GM15510 (cell line): ENCODE data around the gene NOL6.

ENCODE experiments used
- POLR2A ChIP-seq: IDR thresholded peaks from 3 replicates; pipeline ENCODE4 v1.6.1; 2011; ENCODE audit warnings: borderline replicate concordance; ENCODE audit not compliant: insufficient read length; ENCODE audit errors: extremely low read depth

NOL6 gene, protein sequence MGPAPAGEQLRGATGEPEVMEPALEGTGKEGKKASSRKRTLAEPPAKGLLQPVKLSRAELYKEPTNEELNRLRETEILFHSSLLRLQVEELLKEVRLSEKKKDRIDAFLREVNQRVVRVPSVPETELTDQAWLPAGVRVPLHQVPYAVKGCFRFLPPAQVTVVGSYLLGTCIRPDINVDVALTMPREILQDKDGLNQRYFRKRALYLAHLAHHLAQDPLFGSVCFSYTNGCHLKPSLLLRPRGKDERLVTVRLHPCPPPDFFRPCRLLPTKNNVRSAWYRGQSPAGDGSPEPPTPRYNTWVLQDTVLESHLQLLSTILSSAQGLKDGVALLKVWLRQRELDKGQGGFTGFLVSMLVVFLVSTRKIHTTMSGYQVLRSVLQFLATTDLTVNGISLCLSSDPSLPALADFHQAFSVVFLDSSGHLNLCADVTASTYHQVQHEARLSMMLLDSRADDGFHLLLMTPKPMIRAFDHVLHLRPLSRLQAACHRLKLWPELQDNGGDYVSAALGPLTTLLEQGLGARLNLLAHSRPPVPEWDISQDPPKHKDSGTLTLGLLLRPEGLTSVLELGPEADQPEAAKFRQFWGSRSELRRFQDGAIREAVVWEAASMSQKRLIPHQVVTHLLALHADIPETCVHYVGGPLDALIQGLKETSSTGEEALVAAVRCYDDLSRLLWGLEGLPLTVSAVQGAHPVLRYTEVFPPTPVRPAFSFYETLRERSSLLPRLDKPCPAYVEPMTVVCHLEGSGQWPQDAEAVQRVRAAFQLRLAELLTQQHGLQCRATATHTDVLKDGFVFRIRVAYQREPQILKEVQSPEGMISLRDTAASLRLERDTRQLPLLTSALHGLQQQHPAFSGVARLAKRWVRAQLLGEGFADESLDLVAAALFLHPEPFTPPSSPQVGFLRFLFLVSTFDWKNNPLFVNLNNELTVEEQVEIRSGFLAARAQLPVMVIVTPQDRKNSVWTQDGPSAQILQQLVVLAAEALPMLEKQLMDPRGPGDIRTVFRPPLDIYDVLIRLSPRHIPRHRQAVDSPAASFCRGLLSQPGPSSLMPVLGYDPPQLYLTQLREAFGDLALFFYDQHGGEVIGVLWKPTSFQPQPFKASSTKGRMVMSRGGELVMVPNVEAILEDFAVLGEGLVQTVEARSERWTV

DNA sequence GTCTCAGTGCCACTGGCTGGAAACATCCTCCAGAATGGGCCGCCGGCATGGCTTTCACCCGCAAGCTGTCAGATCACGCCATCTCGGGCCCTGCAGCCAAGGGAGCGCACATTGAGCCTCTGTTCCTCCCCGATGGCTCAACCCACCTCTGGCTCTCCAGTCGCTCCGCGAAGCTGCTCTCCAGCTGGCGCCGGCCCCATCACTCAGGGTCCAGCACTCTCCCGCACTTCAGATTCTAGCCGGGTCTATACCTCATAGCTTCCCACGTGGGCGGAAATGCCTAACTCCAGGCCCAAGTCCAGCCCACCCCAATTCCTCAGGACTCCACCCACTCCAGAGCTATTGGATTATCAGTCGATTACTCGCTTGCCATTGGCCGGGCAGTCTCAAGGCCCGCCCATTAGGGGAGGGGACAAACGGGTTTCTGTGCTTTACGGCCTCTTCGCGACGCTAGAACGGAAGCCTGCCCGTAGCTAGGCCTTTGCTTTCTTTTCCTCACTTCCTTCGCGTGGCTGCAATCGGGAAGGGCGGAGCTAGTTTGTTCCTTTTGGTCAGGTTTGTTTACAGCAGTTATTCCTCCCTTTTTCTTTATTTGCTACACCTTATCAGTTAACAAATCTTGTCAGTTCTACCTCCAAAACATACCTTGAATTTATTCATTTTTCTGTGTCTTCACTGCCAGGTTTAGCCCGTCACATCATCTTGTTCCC is at the start of gene NOL6:
Gene NOL6 (minus strand): TSS at position 282 of the 710 bp plus-strand sequence. CDS start 82 bp downstream, at position 200.
- peak; percentile 71 for TF ChIP-seq POLR2A

DNA sequence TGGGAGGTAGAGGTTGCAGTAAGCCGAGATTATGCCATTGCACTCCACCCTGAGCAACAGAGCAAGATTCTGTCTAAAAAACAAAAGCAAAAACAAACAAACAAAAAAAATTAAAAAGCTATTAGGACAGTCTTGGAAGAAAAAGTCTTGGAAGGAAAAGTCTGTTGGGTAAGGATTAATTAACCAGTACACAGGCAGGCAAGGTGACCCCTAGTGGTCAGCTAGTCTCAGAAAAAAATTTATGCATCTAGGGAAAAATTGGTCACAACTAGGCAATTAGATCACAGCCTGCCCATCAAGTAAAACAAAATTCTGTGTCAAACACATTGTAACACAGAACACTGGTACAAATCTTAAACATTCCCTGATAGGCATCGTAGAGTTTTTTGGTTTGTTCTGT is 43.6 kb upstream of the NOL6 start:
- no peak for TF ChIP-seq POLR2A

DNA sequence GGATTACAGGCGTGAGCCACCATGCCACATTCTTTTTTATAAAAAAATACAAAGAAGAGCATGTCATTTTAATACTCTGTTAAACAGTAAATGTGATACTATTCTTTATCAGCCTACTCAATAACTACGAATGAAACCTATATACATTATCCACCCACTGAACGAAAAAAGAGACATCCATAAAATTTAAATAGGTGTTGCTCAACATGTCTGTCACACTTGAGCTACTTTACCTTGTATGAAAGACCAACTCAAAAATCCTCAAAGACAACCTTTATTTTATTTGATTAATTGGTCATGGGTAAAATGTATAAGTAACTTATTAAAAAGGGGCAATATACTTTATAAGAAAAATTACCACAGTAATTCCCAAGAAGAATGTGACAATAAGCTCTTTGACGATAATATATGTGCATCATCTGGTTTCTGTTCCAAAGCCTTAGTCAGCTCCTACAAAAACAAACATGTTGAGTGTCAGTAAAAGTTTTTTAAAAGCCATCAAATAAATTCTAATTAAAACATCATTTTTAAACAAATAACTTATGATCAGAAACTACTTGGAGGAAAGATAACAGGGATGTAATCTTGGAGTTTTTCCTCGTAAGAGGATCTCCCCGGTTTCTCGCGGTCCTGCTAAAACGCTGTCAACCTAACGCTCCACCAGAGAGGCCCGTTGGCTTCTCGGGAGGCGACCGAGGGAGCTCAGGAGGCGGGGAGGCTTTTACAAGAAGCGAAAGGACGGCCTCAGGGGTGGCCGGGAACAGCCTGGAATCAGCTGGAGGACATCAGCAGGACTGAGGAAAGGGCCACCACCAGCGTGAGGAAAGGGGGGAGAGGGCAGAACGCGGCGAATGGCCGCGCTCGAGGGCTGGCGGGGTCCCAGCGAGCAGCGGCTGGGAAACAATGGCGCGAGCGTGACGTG is 36.8 kb upstream of the NOL6 start:
- TF ChIP-seq POLR2A, result no peak

DNA sequence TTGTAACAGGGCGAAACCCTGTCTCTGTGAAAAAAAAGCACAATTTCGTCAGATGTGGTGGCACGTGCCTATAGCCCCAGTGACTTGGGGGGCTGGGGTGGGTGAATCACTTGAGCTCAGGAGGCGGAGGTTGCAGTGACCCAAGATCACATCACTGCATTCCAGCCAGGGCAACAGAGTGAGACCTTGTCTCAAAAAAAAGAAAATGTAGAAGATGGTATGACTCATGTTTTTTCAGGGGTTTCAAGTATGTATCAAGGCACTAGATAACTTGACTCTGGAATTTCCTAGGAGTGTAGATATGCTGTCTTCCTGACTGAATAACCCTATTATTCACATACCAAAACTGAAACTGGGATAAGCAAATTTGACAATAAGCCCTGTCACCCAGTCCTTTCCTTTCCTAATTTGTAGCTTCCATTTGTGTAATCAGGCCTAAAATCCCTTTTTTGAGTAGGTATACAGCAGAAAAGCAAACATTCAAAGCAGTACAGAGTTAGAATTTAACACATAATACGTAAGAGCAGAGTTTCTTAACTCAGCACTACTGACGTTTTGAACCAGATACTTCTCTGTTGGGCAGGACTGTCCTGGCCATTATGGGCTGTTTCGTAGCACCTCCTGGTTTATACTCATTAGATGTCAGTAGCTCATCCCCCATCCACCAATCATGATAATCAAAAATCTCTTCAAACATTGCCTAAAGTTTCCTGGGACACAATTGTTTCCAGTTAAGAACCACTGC is 33.1 kb upstream of the NOL6 start:
- no peak for TF ChIP-seq POLR2A

DNA sequence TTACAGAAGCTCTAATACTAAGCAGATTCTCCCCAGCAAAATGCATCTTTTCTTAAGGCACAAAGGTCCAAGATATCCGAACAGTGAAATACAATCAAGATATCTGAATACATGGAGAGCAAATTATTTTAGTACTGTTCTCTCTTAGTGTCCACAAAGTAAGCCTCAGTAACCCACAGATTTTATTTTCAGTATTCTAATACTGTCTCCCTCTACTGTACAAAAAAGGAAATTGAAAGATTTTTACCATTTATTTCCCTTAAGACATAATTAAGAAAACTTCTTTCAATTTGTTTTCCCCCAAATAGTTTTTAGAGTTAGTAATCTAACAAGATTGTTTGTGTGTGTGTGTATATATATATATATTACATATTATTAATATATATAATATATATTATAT is 24.7 kb upstream of the NOL6 start:
- no peak for TF ChIP-seq POLR2A

DNA sequence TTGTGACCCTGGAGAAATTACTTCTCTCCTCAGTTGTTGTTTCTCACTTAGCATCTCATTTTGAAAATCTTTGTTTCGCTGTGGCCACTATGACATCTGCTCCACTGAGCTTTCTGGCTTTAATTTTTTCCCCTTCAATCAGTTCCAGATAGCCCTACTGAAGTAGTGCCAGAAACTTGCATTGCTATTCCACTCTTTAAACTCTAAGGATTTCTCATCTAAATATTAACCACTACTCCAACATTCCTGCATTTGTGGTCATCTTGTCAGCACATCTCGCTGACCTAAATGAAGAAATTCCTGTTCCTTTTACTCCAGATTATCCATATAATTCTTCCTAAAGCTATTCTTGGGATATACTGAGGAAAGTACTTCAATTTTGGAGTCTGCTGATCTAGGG is 15.3 kb upstream of the NOL6 start:
- no peak for TF ChIP-seq POLR2A

DNA sequence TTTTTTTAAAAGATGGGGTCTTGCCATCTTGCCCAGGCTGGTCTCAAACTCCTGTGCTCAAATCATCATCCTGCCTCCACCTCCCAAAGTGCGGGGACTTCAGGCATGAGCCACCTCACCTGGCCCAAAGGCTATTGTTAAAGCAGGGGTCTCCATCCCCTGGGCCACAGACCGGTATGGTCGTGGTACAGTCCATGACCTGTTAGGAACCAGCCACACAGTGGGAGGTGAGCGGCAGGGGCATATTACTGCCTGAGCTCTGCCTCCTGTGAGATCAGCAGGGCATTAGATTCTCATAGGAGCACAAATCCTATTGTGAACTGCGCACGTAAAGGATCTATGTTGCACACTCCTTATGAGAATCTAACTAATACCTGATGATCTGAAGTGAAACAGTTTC is 7.3 kb upstream of the NOL6 start:
- TF ChIP-seq POLR2A, result no peak

DNA sequence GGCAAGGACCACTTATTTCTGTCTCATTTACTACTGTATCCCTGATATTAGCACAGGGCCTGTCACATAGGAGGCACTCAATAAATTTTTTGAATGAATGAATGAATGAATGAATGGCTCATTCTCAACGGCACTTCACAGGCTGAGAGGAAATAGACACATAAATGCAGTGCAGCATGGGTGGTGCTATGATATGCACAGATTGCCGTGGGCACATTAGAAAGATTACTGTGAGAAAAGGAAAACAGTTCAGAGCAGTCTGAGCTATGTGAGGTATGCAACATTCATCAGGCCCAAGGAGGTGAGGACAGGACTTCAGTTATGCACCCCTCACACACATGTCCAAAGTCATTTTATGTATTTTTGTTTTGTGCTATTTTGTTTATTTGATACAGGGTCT is 6.4 kb upstream of the NOL6 start:
- TF ChIP-seq POLR2A, result no peak

DNA sequence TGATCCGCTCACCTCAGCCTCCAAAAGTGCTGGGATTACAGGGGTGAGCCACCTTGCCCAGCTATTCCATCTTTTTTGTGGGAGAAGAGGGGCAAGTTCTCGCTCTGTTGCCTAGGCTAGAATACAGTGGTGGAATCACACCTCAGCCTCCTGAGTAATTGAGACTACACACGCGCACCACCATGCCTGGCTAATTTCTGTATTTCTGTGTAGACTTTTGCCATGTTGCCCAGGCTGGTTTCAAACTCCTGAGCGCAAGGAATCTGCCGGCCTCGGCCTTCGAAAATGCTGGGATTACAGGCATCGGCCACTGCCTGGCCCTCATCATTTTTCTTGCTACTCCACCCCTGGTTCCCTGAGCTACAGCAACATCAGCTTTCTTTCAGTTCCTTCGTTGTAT is 2.8 kb upstream of the NOL6 start:
- TF ChIP-seq POLR2A, result no peak

DNA sequence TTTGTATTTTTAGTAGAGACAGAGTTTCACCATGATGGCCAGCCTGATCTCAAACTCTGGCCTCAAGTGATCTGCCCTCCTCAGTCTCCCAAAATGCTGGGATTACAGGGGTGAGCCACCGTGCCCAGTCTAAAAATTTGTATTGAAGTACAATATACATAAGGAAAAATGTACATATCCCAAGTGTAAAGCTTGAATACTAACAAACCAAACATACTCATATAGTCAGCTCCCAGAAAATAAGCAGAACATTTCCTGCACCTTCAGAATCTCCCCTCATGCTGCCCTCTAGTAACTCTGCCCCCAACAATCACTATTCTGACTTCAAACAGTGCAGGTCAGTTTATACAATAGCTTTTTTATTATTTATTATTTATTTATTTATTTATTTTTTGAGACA is 1.6 kb upstream of the NOL6 start:
- TF ChIP-seq POLR2A, result no peak

DNA sequence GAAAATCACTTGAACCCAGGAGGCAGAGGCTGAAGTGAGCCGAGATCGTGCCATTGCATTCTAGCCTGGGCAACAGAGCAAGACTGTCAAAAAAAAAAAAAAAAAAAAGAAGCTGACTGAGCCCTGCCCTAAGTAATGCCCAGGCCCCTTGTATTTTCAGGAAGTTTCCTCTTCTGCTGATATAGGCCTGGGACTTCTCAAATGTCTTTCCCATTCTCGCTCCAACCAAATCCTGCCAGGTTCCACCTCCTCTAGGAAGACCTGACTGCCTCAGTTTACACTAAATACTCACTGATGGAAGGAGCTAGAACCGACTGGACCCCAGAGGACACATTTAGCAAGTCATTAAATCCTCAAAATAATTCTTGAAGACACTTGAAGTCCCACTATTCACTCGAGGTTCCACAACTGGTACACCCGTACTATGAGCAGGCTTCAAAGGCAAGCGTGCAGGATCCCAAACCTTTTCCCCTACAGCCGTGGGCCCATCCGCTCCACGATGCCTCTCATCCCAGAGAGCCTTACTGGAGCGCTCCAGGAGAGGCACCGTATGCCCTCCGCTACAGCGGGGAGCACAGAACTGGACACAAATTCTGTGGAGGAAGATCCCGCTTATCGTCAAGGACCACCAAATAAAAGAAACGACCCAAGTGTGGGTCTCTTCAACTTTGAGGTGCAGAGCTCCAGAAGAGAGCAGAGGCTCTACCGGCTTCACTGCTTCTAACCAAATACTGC is 676 bp downstream of the NOL6 start:
- no peak for TF ChIP-seq POLR2A

DNA sequence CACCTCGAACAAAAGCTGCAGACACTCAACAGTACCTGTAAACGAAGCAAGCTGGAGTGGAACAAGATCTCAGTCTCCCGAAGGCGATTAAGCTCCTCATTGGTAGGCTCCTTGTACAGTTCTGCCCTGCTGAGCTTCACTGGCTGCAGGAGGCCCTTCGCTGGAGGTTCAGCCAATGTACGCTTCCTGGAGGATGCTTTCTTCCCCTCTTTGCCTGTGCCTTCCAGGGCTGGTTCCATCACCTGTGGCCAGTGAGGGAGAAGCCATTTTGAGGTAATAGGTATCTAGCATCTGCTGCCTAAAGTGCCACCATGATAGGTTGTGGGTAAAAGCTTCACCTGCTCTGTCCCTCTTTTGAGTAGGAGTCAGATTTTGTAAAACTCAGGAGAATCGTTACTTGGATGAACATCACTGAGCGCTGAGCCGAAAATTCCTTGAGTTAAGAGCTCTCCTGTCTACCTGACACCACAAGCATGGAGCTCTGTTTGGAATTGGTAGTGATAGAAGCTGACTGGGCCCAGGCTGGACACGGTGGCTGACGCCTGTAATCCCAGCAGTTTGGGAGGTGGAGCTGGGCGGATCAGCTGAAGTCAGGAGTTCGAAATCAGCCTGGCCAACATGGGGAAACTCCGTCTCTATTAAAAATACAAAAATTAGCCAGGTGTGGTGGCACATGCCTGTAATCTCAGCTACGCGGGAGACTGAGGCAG is 1.4 kb downstream of the NOL6 start:
- TF ChIP-seq POLR2A, result no peak
